KBM-7 (cell line): Measurements from ENCODE around the gene DNAAF5.
A peak's percentile ranks its signal among the peaks of the same experiment; 100 is the strongest.
"Not testable (repeated sequence)": the region's sequence is repeated elsewhere in the genome, so short reads cannot be mapped to it uniquely, and the experiment has no call there.

Experiments
- DNase-seq: peaks from one replicate; pipeline ENCODE4 v3.0.0-alpha.2; 2015
- in situ Hi-C: fragments of 300-500 bp; cut with MboI; formaldehyde crosslinking; loops from 2 replicates; pipeline ENCODE4 v1.14.3; 2020; ENCODE audit warnings: low sequenced_read_pairs, low pct_unique_long_range_greater_than_20kb, mixed read lengths

The DNAAF5 gene

GRCh38 chr7:794207-794606, 67.7 kb downstream of the DNAAF5 start:
- in situ Hi-C loops: no loop called here
- DNase-seq: no peak

GRCh38 chr7:794671-795329, 68.3 kb downstream of the DNAAF5 start:
- DNase-seq: no peak
- in situ Hi-C loops: no loop called here

GRCh38 chr7:796434-797169, 70.1 kb downstream of the DNAAF5 start:
- in situ Hi-C loops, DNase-seq: not testable (repeated sequence)

GRCh38 chr7:798921-799470, 72.5 kb downstream of the DNAAF5 start:
- in situ Hi-C loops: no loop called here

GRCh38 chr7:800692-801091, 74.2 kb downstream of the DNAAF5 start:
- in situ Hi-C loops: no loop called here
- no peak for DNase-seq

More at GRCh38 chr7:798921-799470, 72.5 kb downstream of the DNAAF5 start:
- DNase-seq: no peak

- in situ Hi-C loops, DNase-seq: not testable (repeated sequence)
Measured at GRCh38 chr7:801351-801750, 74.9 kb downstream of the DNAAF5 start.

- DNase-seq: no peak
- in situ Hi-C loops: no loop called here
Measured at GRCh38 chr7:801940-802381, 75.5 kb downstream of the DNAAF5 start.

GRCh38 chr7:802500-803242, 76.2 kb downstream of the DNAAF5 start:
- in situ Hi-C loops: no loop called here

GRCh38 chr7:803243-803635, 76.7 kb downstream of the DNAAF5 start:
- in situ Hi-C loops: no loop called here

More at GRCh38 chr7:802500-803242, 76.2 kb downstream of the DNAAF5 start:
- DNase-seq: no peak

GRCh38 chr7:803796-804195, 77.3 kb downstream of the DNAAF5 start:
- DNase-seq, in situ Hi-C loops: not testable (repeated sequence)

More at GRCh38 chr7:803243-803635, 76.7 kb downstream of the DNAAF5 start:
- DNase-seq: no peak

- in situ Hi-C loops: no loop called here
- DNase-seq: no peak
Measured at GRCh38 chr7:805261-805660, 78.8 kb downstream of the DNAAF5 start.

GRCh38 chr7:815284-816216, 89.1 kb downstream of the DNAAF5 start:
- in situ Hi-C loops: no loop called here
- DNase-seq: peak; percentile 21

GRCh38 chr7:816300-816750, 89.8 kb downstream of the DNAAF5 start:
- in situ Hi-C loops: no loop called here
- peak; percentile 92 for DNase-seq

- in situ Hi-C loops: no loop called here
- peak; percentile 32 for DNase-seq
Measured at GRCh38 chr7:816751-817671, 90.5 kb downstream of the DNAAF5 start.

GRCh38 chr7:818031-818699, 91.7 kb downstream of the DNAAF5 start:
- DNase-seq: peak; percentile 43
- in situ Hi-C loops: no loop called here

GRCh38 chr7:820341-820740, 93.8 kb downstream of the DNAAF5 start:
- in situ Hi-C loops: no loop called here
- DNase-seq: no peak

- in situ Hi-C loops: no loop called here
- no peak for DNase-seq
Measured at GRCh38 chr7:821688-822087, 95.2 kb downstream of the DNAAF5 start.
